Peyer's patch (tissue), 4 donors: Measurements from ENCODE around the gene IFNA10. TPM values are rescaled to one million over a fixed set of nuclear protein-coding genes. Genes with fewer than 3 reads are reported as not detected.
"Not testable (repeated sequence)": the region's sequence is repeated elsewhere in the genome, so short reads cannot be mapped to it uniquely, and the experiment has no call there.

Source experiments
- DNase-seq, 3 donors: peaks; one replicate each; pipeline ENCODE4 v3.0.0-alpha.2; 2017 to 2019
- H3K27ac ChIP-seq, 4 donors: fragments of 200-600 bp; sonication (generic); one replicate each; pipeline ENCODE4 v1.5.1; 2016 to 2019
- H3K27me3 ChIP-seq, 2 donors: fragments of 200-600 bp; sonication (generic); one replicate each; pipeline ENCODE4 v1.5.1; 2019
- H3K36me3 ChIP-seq, 3 donors: fragments of 200-600 bp; sonication (generic); one replicate each; pipeline ENCODE4 v1.5.1; 2016 to 2019
- H3K4me1 ChIP-seq, 4 donors: fragments of 200-600 bp; sonication (generic); one replicate each; pipeline ENCODE4 v1.5.1; 2016 to 2019
- H3K4me3 ChIP-seq, 4 donors: fragments of 200-600 bp; sonication (generic); 1 replicate in 3 of 4; 2 replicates in 1 of 4; pipeline ENCODE4 v1.5.1; 2016 to 2019; ENCODE audit warnings: mild to moderate bottlenecking in 1 of 4
- H3K9me3 ChIP-seq, 4 donors: fragments of 200-600 bp; sonication (generic); one replicate each; pipeline ENCODE4 v1.5.1; 2016 to 2019; ENCODE audit warnings: mild to moderate bottlenecking in 1 of 4
- POLR2A ChIP-seq, 2 donors: fragments of 450-650 bp; IDR thresholded peaks; one replicate each; pipeline ENCODE4 v1.5.1; 2017; ENCODE audit warnings: antibody characterized with exemption in 2 of 2, mild to moderate bottlenecking in 2 of 2, moderate library complexity in 2 of 2
- total RNA-seq, 4 donors: library from RNA; depleted of rRNA; stranded (reverse); fragments of >200 nt; gene quantifications; one replicate each; pipeline ENCODE4 v1.1.0, GENCODE V29; 2016
- TF ChIP-seq, protein P1 (sequence below), 6 experiments: fragments of 450-650 bp in 4 of 6; fragments of 200-600 bp in 2 of 6; sonication (generic) in 1 of 6; IDR thresholded peaks; one replicate each; pipeline ENCODE4 v1.5.1; 2017 to 2019; ENCODE audit warnings: antibody characterized with exemption in 6 of 6, mild to moderate bottlenecking in 3 of 6, moderate library complexity in 1 of 6

Gene IFNA10
- total RNA-seq, 4 donors from 2014 or later, result not detected

DNA sequence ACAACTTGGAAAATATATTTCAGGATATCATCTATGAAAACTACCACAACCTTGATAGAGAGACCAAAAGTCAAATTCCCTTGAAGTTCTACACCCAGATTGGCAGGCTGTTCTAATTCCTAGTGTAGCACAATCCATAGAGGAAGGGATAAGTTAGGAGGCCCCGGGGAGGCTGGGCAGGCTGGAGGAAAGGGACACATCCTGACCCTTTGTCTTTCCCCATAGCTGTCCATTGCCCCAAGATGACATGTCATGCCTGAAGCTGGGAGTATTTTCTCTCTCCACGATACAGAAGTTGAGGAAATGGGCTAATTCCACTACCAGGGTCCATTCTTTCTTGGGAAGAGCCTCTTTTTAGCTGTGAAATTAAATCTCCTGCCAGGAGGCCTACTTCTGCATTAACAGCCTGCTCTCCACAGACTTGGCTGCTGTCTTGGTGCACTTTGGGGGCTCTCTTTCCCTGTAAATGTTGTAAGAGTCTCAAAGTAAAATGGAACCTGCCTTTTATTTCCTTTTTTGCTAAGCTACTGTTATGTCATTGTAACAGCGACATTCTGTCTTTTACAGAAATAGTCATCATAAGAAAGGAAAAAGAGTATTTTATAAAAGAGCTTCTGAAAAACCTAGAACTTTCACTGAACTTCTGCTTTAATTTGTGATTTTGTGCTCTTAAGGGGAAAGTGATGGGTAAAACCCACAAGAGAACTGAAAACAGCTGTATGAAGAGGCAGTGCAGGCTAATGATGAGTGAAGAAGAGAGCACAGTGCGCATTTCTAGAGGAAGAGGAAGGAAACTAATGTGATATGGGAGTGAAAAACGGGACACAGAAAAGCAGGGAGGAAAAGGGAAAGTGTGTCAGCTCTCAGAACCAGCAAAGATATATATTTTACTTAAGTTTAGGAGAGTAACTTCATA is 6.7 kb upstream of the IFNA10 start:
- not testable (repeated sequence) for H3K4me3 ChIP-seq, H3K4me1 ChIP-seq, H3K27me3 ChIP-seq, DNase-seq, H3K9me3 ChIP-seq, H3K36me3 ChIP-seq, H3K27ac ChIP-seq
- TF ChIP-seq, protein P1, sequence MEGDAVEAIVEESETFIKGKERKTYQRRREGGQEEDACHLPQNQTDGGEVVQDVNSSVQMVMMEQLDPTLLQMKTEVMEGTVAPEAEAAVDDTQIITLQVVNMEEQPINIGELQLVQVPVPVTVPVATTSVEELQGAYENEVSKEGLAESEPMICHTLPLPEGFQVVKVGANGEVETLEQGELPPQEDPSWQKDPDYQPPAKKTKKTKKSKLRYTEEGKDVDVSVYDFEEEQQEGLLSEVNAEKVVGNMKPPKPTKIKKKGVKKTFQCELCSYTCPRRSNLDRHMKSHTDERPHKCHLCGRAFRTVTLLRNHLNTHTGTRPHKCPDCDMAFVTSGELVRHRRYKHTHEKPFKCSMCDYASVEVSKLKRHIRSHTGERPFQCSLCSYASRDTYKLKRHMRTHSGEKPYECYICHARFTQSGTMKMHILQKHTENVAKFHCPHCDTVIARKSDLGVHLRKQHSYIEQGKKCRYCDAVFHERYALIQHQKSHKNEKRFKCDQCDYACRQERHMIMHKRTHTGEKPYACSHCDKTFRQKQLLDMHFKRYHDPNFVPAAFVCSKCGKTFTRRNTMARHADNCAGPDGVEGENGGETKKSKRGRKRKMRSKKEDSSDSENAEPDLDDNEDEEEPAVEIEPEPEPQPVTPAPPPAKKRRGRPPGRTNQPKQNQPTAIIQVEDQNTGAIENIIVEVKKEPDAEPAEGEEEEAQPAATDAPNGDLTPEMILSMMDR (IDR thresholded peaks at IDR 0.05), result peak in 1 of 6 experiments; percentile 20

DNA sequence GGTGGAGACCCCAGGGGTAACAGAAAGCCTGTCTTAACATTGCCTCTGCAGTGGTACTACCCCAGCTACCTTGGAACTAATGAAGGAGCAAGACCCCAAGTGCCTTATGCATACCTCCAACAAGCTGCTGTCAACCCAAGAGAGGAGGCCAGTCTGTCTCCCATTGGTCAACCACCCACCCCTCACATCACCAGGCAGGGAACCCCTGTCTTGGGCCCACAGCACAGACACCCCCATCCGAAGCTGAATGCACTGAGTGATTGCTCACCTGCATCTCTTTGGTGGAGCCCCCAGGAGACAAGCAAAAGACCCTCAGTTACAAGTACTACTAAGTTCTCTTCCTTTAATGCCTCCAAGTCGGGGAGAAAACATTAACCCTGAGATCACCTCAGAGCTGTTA is 5.2 kb upstream of the IFNA10 start:
- H3K4me1 ChIP-seq, H3K27ac ChIP-seq, H3K27me3 ChIP-seq, H3K4me3 ChIP-seq, DNase-seq, H3K36me3 ChIP-seq, H3K9me3 ChIP-seq: not testable (repeated sequence)

DNA sequence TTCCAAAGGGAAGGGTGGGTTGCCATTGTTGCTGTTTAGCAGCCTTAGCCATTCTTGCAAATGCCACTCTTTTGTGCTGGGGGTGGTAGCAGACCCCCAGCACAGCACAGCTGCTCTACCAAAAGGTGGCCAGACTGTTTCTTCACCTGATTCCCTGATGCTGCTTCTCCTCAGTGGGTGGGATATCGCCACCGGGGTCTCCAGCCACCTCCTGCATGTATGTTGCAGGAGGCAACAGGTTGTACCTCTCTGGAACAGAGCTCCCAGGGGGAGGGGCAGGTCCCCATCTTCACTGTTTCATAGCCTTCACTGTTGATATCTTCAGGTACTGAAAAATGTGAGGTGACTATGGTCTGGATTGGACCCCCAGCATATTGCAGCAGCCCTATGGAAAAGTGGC is 3.8 kb upstream of the IFNA10 start:
- H3K4me3 ChIP-seq, H3K27me3 ChIP-seq, DNase-seq, H3K36me3 ChIP-seq, H3K27ac ChIP-seq, H3K4me1 ChIP-seq, H3K9me3 ChIP-seq: not testable (repeated sequence)

DNA sequence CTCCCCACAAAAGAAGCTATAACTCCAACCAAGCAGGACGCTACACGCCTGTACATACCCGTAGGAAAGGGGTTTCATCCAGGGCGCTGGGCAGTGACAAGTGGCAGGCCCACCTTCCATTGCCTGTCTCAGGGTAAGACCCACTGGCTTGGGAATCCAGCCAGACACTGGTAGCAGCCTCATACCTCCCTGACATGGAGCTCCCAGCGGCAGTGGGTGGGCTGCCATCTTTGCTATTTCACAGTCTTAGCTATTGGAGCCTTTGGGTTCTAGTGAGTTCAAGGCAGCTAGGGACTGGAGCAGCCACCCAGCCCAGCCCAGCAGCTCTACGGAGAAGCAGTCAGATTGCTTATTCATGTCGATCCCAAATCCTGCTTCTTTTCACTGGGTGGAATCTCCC is 3.4 kb upstream of the IFNA10 start:
- H3K27me3 ChIP-seq, result no peaks in the 10 kb centered on the region
- H3K36me3 ChIP-seq, result no peaks in the 10 kb centered on the region
- H3K27ac ChIP-seq, result no peak overlapping the region
- no peak for DNase-seq
- no peaks in the 10 kb centered on the region for H3K4me1 ChIP-seq
- TF ChIP-seq POLR2A (IDR thresholded peaks at IDR 0.05), result no peak
- TF ChIP-seq, protein P1 (IDR thresholded peaks at IDR 0.05), result no peak
- H3K4me3 ChIP-seq, result no peak overlapping the region
- H3K9me3 ChIP-seq, result no peaks in the 10 kb centered on the region

DNA sequence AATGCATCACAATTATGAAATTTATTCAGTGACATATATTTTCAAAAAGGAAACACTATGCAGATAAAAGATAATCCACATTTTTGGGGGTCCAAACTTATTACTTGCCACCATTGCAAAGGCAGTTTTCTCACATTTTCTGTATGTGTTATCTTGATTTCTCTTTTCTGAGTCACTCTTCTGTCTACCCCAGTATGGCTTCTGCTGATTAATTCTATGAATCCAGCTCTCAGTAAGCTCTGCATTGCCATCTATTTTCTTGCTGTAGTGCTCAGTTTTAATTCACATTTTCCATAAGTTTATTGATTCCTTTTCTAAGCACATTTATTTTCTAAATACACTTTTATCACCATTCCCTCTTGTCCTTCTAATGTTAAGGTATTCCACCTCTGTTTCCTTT is 1.7 kb downstream of the IFNA10 start:
- Histone ChIP-seq H3K27me3 (no peaks in the 10 kb centered on the region), H3K36me3 (no peaks in the 10 kb centered on the region), H3K9me3 (no peaks in the 10 kb centered on the region), H3K27ac (no peak overlapping the region), H3K4me1 (no peaks in the 10 kb centered on the region), H3K4me3 (no peak overlapping the region)
- TF ChIP-seq POLR2A (IDR thresholded peaks at IDR 0.05), result no peak
- TF ChIP-seq, protein P1 (IDR thresholded peaks at IDR 0.05), result no peak
- DNase-seq, result no peak

DNA sequence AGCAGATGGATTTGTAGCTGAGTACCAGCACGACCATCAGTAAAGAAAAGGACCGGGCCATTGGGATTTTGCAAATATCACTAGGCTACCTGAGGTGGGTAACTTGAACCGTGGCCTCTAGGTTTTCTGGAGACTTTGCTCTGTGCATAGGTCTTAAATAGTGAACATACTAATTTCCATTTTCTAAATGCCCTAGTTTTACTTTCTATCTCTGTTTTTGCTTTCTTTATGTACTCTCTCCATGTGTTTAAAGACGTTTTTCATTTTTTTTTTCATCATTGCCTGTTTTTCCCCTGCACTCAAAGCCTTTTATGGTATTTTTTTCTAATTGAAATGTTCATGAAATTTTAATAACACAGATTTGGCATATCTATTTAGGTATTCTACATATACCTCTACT is 4.8 kb downstream of the IFNA10 start, which contains the start of gene IFNA7:
Gene IFNA7, minus strand, starts transcription at position 101 of the 400 bp plus-strand sequence. Its CDS starts 40 bp downstream, at position 61.
- not testable (repeated sequence) for H3K36me3 ChIP-seq, H3K4me1 ChIP-seq, H3K4me3 ChIP-seq, H3K27me3 ChIP-seq, H3K9me3 ChIP-seq, H3K27ac ChIP-seq, DNase-seq

DNA sequence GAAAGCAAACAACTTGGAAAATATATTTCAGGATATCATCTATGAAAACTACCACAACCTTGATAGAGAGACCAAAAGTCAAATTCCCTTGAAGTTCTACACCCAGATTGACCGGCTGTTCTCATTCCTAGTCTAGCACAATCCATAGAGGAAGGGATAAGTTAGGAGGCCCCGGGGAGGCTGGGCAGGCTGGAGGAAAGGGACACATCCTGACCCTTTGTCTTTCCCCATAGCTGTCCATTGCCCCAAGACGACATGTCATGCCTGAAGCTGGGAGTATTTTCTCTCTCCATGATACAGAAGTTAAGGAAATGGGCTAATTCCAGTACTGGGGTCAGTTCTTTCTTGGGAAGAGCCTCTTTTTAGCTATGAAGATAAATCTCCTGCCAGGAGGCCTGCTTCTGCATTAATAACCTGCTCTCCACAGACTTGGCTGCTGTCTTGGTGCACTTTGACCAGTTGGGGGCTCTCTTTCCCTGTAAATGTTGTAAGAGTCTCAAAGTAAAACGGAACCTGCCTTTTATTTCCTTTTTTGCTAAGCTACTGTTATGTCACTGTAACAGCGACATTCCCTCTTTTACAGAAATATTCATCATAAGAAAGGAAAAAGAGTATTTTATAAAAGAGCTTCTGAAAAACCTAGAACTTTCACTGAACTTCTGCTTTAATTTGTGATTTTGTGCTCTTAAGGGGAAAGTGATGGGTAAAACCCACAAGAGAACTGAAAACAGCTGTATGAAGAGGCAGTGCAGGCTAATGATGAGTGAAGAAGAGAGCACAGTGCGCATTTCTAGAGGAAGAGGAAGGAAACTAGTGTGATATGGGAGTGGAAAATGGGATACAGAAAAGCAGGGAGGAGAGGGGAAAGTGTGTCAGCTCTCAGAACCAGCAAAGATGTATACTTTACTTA is 11.8 kb downstream of the IFNA10 start:
- not testable (repeated sequence) for H3K9me3 ChIP-seq, DNase-seq, H3K27me3 ChIP-seq, H3K4me1 ChIP-seq, H3K36me3 ChIP-seq, H3K4me3 ChIP-seq, H3K27ac ChIP-seq
- TF ChIP-seq, protein P1 (IDR thresholded peaks at IDR 0.05), result peak in 3 of 6 experiments; percentile 40 to 53 (median 41)

DNA sequence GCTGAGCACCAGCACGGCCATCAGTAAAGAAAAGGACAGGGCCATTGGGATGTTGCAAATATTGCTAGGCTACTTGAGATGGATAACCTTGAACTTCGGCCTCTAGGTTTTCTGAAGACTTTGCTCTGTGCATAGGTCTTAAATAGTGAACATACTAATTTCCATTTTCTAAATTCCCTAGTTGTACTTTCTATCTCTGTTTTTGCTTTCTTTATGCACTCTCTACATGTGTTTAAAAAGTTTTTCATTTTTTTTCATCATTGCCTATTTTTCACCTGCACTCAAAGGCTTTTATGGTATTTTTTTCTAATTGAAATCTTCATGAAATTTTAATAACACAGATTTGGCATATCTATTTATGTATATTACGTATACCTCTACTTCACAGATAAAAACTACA is 19.5 kb downstream of the IFNA10 start, which contains the start of gene IFNA4:
Gene IFNA4, minus strand, starts transcription at position 101 of the 400 bp plus-strand sequence. Its CDS starts 56 bp downstream, at position 45.
- H3K4me3 ChIP-seq, H3K27me3 ChIP-seq, DNase-seq, H3K27ac ChIP-seq, H3K4me1 ChIP-seq, H3K9me3 ChIP-seq, H3K36me3 ChIP-seq: not testable (repeated sequence)
